IPS DF 19.7 (cell line): ENCODE data around the gene COA8.
"Not testable (repeated sequence)": the region's sequence is repeated elsewhere in the genome, so short reads cannot be mapped to it uniquely, and the experiment has no call there.

ENCODE experiments used
- DNase-seq: peaks from one replicate; pipeline ENCODE4 v3.0.0-alpha.2; 2013; ENCODE audit warnings: low read depth, low spot score

The COA8 gene

GRCh38 chr14:103525430-103526246 is 37.1 kb upstream of the COA8 start:
- DNase-seq: not testable (repeated sequence)

GRCh38 chr14:103526247-103526913 is 36.4 kb upstream of the COA8 start:
- no peak for DNase-seq

GRCh38 chr14:103526914-103527248 is 35.9 kb upstream of the COA8 start:
- no peak for DNase-seq

- no peak for DNase-seq
These were observed 35.2 kb upstream of the COA8 start for GRCh38 chr14:103527408-103528145.

- DNase-seq: no peak
These were observed 34.6 kb upstream of the COA8 start for GRCh38 chr14:103528146-103528586.

- no peak for DNase-seq
These were observed 34.0 kb upstream of the COA8 start, which contains the start of gene TRMT61A for GRCh38 chr14:103528587-103529382. Gene TRMT61A, plus strand, starts transcription at chr14:103529196. Its CDS starts 783 bp downstream, at chr14:103529979.

GRCh38 chr14:103529383-103530365 is 33.1 kb upstream of the COA8 start:
- DNase-seq: no peak

GRCh38 chr14:103530390-103530789 is 32.4 kb upstream of the COA8 start:
- DNase-seq: no peak

GRCh38 chr14:103530831-103531230 is 31.9 kb upstream of the COA8 start:
- no peak for DNase-seq

GRCh38 chr14:103531421-103532215 is 31.1 kb upstream of the COA8 start:
- no peak for DNase-seq

- DNase-seq: no peak
These were observed 30.3 kb upstream of the COA8 start for GRCh38 chr14:103532216-103533136.

- no peak for DNase-seq
These were observed 29.4 kb upstream of the COA8 start for GRCh38 chr14:103533137-103533998.

- no peak for DNase-seq
These were observed 28.7 kb upstream of the COA8 start for GRCh38 chr14:103533999-103534575.

- DNase-seq: no peak
These were observed 28.1 kb upstream of the COA8 start for GRCh38 chr14:103534576-103535061.

GRCh38 chr14:103535081-103535890 is 27.5 kb upstream of the COA8 start:
- DNase-seq: no peak
